GM12865 (cell line): ENCODE measurements around the gene ROM1.

Source experiments
- DNase-seq: peaks from one replicate; pipeline ENCODE4 v3.0.0; 2010; ENCODE audit warnings: low read depth
- H3K4me3 ChIP-seq: 2 replicates; pipeline ENCODE4 v1.5.1; 2011; ENCODE audit warnings: mild to moderate bottlenecking, low read depth, low read length, control low read depth
- CTCF ChIP-seq: IDR thresholded peaks from 2 replicates; pipeline ENCODE4 v1.5.1; 2011; ENCODE audit warnings: low read length, control low read depth, low read depth, inconsistent platforms; ENCODE audit not compliant: insufficient read depth; ENCODE audit errors: missing control alignments

ROM1 gene

GRCh38 chr11:62652161-62653006 is 39.3 kb downstream of the ROM1 start:
- no peak for TF ChIP-seq CTCF
- peak overlapping the region; percentile 95 for H3K4me3 ChIP-seq
- DNase-seq: no peak

GRCh38 chr11:62654297-62654696 is 41.2 kb downstream of the ROM1 start:
- H3K4me3 ChIP-seq: no peak overlapping the region
- TF ChIP-seq CTCF: no peak
- no peak for DNase-seq

GRCh38 chr11:62656796-62657429 is 43.9 kb downstream of the ROM1 start:
- no peak for TF ChIP-seq CTCF

GRCh38 chr11:62664405-62665074 is 51.5 kb downstream of the ROM1 start:
- DNase-seq: peak; percentile 86
- TF ChIP-seq CTCF: no peak
- peak overlapping the region; percentile 94 for H3K4me3 ChIP-seq

More at GRCh38 chr11:62656796-62657429, 43.9 kb downstream of the ROM1 start:
- no peak overlapping the region for H3K4me3 ChIP-seq
- DNase-seq: no peak
